ENCODE results near the gene CYFIP2.
"Not testable (repeated sequence)": the region's sequence is repeated elsewhere in the genome, so short reads cannot be mapped to it uniquely, and the experiment has no call there.

CYFIP2 gene

DNA sequence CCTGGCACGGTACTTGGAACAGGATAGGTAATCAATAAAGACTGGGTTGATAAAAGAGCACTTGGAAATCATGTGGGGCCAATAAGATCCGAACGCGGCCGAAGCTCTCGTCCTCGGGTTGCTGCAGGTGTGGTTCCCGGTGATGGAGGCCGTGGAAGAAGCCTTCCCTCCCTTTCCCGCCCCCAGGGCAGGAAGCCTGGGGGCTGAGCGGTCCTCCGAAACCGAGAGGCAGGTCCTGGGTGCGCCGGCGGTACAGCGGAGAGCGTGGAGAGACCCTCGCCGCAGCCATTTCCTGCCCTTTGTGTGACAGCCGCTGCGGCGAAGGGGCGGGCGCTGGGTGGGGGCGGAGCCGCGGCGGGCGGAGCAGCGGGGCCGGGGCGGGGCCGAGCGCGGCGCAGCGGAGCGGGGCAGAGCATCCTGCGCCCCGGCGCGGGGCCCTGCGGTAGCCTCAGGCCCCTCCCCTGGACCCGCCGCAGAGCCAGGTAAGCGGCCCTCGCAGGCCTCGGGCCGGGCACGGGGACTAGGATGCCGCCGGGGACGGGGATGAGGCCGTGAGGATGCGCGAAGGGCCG lies at the start of gene CYFIP2:
Gene CYFIP2, plus strand, starts transcription at position 410 of the 572 bp plus-strand sequence. CDS start 19,239 bp downstream, outside the sequence.
- DNase-seq (ENCODE audit: low read depth): no peak

- no peak for DNase-seq (ENCODE audit: low read depth)
Measured at GRCh38 chr5:157216391-157217142, 49.4 kb upstream of the CYFIP2 start.

- DNase-seq (ENCODE audit: low read depth): no peak
Measured at GRCh38 chr5:157217289-157218024, 48.5 kb upstream of the CYFIP2 start.

- no peak for DNase-seq (ENCODE audit: low read depth)
Measured at GRCh38 chr5:157219491-157220271, 46.2 kb upstream of the CYFIP2 start.

DNA sequence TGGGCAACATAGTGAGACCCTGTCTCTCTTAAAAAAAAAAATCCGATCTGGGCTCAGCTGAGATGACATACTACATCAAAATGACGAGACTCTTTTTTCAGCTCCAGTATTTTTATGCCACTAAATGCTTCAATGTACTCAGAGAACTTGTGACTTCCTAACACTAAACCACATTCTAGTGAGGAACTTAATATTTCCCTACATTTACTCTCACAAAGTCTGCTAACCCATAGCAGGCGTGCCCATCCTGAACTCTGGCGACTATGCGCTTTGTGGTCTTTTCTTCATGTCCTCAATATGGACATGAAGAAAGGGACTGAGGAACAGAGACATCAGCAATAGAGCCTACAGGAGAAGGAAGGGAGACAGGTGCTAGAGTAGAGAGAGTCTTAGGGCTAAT lies 44.0 kb upstream of the CYFIP2 start:
- no peak for DNase-seq (ENCODE audit: low read depth)

DNA sequence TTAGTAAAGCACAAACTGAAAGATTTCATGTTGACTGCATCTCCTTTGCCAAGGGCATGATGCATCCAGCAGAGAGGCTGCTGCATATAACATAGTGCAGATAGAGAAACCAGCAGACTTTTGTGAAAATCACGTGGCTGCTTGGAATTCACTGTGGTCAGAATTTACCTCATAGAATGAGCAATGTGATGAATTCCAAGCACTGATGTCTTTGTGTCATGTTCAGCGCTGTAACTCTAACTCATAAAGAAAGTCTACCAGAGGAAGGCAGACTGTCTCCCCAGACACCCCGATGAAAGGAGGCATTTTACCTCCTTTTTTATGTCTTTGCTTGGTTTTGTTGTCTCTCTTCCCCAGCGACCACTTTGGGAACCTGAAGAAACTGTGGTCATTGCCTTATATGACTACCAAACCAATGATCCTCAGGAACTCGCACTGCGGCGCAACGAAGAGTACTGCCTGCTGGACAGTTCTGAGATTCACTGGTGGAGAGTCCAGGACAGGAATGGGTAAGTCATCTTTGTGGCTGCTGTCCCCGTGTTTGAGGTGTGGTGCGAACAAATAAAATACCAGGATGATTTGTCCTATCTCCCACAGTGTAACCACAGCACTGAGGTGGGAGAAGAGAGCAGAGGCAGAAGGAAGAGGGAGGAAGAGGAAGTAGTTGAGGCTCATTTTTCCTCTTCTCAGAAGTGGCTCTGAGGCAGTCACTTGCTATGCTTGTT lies 43.3 kb upstream of the CYFIP2 start:
- peak; percentile 40 for DNase-seq (ENCODE audit: low read depth)

GRCh38 chr5:157225469-157226422 lies 40.2 kb upstream of the CYFIP2 start:
- DNase-seq (ENCODE audit: low read depth): no peak

GRCh38 chr5:157230610-157231009 lies 35.3 kb upstream of the CYFIP2 start:
- DNase-seq (ENCODE audit: low read depth): no peak

DNA sequence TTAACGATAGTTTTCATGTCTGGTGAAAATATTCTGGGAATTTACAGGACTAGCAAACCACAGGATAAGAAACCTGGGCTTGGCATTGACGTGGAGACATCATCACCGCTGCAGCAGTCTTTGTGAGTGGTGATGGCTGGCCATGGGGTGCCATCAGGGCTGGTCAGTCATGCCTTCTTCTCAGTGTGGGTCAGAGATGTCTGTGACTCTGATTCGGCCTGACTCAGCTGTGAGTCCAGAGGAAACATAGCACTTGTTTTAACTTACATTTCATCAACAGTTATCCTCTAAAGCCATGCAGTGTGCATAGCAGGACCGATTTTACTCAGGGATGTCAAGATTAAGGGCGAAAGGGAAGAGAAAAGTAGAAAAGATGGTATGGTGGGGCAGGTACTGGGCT lies 33.2 kb upstream of the CYFIP2 start:
- DNase-seq (ENCODE audit: low read depth): no peak

- no peak for DNase-seq (ENCODE audit: low read depth)
Measured at GRCh38 chr5:157233515-157233914, 32.4 kb upstream of the CYFIP2 start.

GRCh38 chr5:157236423-157236822 lies 29.5 kb upstream of the CYFIP2 start:
- DNase-seq (ENCODE audit: low read depth): no peak

DNA sequence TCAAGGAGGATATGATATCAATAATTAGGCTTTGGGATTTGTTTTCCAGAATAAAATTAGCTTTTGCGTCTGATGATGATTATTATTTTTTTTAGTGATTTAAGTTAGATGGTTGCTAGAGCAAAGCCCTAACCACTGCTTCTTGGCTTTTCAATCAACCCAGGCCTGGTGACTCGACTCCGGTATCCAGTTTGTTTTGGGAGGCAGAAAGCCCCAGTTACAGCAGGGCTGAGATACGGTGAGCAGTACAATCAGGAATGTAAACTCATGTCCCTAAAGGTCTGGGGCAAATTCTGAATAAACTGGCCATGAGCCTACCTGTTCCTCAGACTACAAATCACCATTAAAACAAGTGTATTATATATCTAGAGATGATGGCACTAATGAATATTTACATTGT lies 24.4 kb upstream of the CYFIP2 start:
- no peak for DNase-seq (ENCODE audit: low read depth)

DNA sequence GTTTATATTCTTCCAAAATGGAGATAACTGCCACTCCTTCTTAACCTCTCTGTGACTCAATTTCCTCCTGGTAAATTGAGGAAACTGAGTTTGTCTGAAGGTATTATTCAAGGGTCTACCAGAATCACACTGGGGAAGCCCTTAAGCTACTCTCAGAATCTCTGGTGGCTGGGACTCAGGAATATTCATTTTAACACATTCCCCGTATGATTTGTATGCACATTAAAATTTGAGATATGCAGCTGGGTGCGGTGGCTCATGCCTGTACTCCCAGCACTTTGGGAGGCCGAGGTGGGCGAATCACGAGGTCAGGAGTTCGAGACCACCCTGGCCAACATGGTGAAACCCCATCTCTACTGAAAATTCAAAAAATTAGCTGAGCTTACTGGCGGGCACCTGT lies 21.2 kb upstream of the CYFIP2 start:
- not testable (repeated sequence) for DNase-seq (ENCODE audit: low read depth)

DNA sequence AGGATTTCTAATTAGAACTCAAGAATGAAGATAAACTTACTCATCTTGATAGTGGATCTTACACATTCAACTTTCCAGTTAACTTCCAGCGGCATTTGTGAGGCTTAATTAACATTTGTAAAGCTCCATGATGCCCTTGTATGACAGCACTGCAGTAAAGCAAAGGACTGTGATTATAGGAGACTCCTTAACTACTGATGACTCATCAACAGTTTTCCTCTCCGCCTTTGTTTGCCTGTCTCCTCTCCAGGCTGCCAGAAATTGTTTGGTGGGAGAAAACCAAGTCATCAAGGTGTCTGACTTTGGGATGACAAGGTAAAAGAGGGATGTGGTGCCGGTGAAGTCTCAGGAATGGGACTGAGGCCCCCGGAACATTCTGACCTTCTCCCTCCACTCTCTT lies 20.4 kb upstream of the CYFIP2 start:
- DNase-seq (ENCODE audit: low read depth): no peak

DNA sequence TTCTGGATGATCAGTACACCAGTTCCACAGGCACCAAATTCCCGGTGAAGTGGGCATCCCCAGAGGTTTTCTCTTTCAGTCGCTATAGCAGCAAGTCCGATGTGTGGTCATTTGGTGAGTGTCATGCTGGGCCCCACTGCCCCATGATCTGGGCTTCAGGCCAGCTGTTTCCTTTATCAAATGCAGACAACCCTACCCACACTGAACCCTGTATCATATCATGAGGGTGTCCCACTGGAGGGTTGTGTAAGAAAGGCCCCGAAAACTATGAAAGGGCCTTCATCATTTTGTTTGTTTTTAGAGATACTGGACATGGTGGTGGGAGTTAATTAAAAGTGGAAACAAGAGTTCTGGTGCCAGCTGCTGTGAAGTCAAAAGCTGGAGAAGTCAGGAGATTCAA lies 20.0 kb upstream of the CYFIP2 start:
- DNase-seq (ENCODE audit: low read depth): no peak

DNA sequence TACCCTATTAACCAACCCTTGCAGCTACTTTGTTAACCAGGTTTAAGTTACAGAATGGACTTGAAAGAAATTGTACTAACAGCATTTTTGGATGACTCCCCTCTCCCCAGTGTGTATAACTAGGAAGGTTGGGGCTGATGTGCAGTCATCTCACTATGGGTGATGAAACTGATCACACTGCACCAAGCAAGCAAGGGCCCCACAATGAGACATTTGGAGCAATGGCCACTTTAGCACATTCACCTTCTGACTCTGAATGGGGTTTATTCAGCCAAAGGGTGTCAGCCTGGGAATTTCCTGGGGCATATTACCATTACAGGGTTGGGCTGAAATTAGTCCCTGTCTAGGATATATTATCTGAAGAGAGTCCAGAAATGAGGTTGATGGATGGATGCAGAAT lies 18.7 kb upstream of the CYFIP2 start:
- no peak for DNase-seq (ENCODE audit: low read depth)

DNA sequence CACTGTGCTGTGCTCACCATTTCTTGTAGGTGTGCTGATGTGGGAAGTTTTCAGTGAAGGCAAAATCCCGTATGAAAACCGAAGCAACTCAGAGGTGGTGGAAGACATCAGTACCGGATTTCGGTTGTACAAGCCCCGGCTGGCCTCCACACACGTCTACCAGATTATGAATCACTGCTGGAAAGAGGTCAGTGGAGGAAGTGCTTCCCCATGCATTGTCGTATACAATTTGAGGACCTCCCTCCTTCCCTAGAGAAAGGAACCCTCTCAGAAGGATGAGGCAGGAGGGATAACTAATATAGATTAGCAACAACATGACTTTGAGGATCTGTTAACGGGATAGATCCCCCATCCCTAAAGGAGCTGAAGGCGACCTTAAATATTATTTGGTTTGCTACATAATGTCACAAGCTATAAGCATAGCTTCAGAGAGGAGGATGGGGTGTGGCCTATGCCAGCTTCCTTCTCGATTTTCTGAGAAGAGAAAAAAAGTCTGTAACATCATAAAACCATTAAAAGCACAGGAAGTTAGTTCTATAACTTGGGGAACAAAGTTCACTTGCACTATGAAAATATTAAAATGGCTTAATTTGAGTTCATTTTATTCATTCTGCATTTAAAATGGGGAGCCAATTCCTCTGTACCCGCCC lies 17.0 kb upstream of the CYFIP2 start:
- no peak for DNase-seq (ENCODE audit: low read depth)

DNA sequence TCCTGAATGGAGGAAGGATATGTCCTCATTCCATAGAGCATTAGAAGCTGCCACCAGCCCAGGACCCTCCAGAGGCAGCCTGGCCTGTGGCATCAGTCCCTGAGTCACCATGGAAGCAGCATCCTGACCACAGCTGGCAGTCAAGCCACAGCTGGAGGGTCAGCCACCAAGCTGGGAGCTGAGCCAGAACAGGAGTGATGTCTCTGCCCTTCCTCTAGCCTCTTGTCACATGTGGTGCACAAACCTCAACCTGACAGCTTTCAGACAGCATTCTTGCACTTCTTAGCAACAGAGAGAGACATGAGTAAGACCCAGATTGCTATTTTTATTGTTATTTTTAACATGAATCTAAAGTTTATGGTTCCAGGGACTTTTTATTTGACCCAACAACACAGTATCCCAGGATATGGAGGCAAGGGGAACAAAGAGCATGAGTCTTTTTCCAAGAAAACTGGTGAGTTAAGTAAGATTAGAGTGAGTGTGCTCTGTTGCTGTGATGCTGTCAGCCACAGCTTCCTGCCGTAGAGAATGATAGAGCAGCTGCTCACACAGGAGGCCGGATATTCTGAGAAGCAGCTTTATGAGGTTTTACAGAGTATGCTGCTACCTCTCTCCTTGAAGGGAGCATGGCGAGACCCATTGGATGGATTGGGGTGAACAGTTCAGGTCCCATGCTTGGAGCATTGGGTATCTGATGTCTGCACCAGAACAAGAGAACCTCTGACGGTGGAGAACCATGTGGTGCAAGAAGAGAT lies 13.0 kb upstream of the CYFIP2 start:
- DNase-seq (ENCODE audit: low read depth): no peak

DNA sequence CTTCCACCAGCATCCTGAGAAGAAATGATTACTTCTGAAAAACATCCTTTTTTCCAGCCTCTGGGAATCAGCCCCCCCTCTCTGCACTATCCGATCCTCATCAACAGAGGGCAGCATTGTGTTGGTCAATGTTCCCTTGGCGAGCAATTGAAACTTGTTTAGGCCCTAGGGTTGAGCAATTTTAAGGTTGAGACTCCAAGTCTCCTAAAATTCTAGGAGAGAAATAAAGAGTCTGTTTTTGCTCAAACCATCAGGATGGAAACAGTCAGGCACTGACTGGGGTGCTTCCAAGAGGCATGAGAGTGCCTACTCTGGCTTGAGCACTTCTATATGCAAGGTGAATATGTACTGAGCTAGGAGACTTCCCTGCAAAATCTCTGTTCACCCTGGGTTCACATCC lies 12.4 kb upstream of the CYFIP2 start:
- DNase-seq (ENCODE audit: low read depth): no peak
